Central memory CD8-positive, alpha-beta T cell (primary cell): ENCODE results near the gene LTBR.
"Not testable (repeated sequence)": the region's sequence is repeated elsewhere in the genome, so short reads cannot be mapped to it uniquely, and the experiment has no call there.

Experiments
- ATAC-seq: fragments of 150-1000 bp; cut with Tn5 transposase; replicated peaks from 2 replicates; pipeline ENCODE4 v1.10.0; 2022; ENCODE audit warnings: mild to moderate bottlenecking, moderate FRiP score, moderate number of reproducible peaks; ENCODE audit not compliant: poor library complexity, severe bottlenecking; ENCODE audit errors: extremely low read depth
- DNase-seq, 2 donors: peaks; one replicate each; pipeline ENCODE4 v3.0.0; 2021; ENCODE audit warnings: low spot score in 2 of 2
- H3K27ac Mint-ChIP-seq: one replicate; pipeline ENCODE4 v1.8.0; 2022; ENCODE audit warnings: low read depth, mild to moderate bottlenecking, moderate library complexity, mixed read lengths
- H3K27me3 Mint-ChIP-seq: one replicate; pipeline ENCODE4 v1.8.0; 2022; ENCODE audit warnings: mixed read lengths
- H3K36me3 Mint-ChIP-seq: one replicate; pipeline ENCODE4 v1.8.0; 2022; ENCODE audit warnings: mild to moderate bottlenecking, moderate library complexity, mixed read lengths; ENCODE audit not compliant: insufficient read depth
- H3K4me1 Mint-ChIP-seq: one replicate; pipeline ENCODE4 v1.8.0; 2022; ENCODE audit warnings: mixed read lengths
- H3K4me3 Mint-ChIP-seq: one replicate; pipeline ENCODE4 v1.8.0; 2022; ENCODE audit warnings: mild to moderate bottlenecking, moderate library complexity, mixed read lengths
- H3K9me3 Mint-ChIP-seq: one replicate; pipeline ENCODE4 v1.8.0; 2022; ENCODE audit warnings: mixed read lengths

LTBR gene

GRCh38 chr12:6341417-6342139, 42.4 kb upstream of the LTBR start, which contains the start of gene TNFRSF1A:
Gene TNFRSF1A (minus strand): TSS chr12:6342076. CDS start chr12:6341814, 262 bp downstream.
- Mint-ChIP-seq H3K9me3 (no peaks in the 10 kb centered on the region), H3K27me3 (no peaks in the 10 kb centered on the region), H3K4me3 (no peak within 1 kb of the TSS), H3K4me1 (peaks cover 45% of the 10 kb centered on the region), H3K27ac (no peak within 1 kb of the TSS), H3K36me3 (peaks cover 6% of the 10 kb centered on the region)
- ATAC-seq (no peak), DNase-seq (no peak)

GRCh38 chr12:6342140-6342889, 41.6 kb upstream of the LTBR start:
- no peaks in the 10 kb centered on the region for H3K27me3 Mint-ChIP-seq

GRCh38 chr12:6343518-6343917, 40.4 kb upstream of the LTBR start:
- DNase-seq (no peak), ATAC-seq (no peak)
- Mint-ChIP-seq H3K4me3 (no peak overlapping the region), H3K36me3 (peaks cover 6% of the 10 kb centered on the region), H3K27ac (no peak overlapping the region), H3K4me1 (peaks cover 52% of the 10 kb centered on the region), H3K9me3 (no peaks in the 10 kb centered on the region), H3K27me3 (no peaks in the 10 kb centered on the region)

More at GRCh38 chr12:6342140-6342889, 41.6 kb upstream of the LTBR start:
- peaks cover 52% of the 10 kb centered on the region for H3K4me1 Mint-ChIP-seq
- no peak overlapping the region for H3K27ac Mint-ChIP-seq
- H3K36me3 Mint-ChIP-seq: peaks cover 6% of the 10 kb centered on the region
- ATAC-seq (no peak), DNase-seq (no peak)
- H3K4me3 Mint-ChIP-seq: no peak overlapping the region
- H3K9me3 Mint-ChIP-seq: no peaks in the 10 kb centered on the region

GRCh38 chr12:6344101-6344660, 39.8 kb upstream of the LTBR start:
- peaks cover 52% of the 10 kb centered on the region for H3K4me1 Mint-ChIP-seq
- H3K27me3 Mint-ChIP-seq, H3K36me3 Mint-ChIP-seq, H3K4me3 Mint-ChIP-seq, H3K9me3 Mint-ChIP-seq, H3K27ac Mint-ChIP-seq, ATAC-seq, DNase-seq: not testable (repeated sequence)

GRCh38 chr12:6345319-6346091, 38.5 kb upstream of the LTBR start:
- peaks cover 52% of the 10 kb centered on the region for H3K4me1 Mint-ChIP-seq
- H3K4me3 Mint-ChIP-seq: peak overlapping the region; percentile 39
- no peaks in the 10 kb centered on the region for H3K27me3 Mint-ChIP-seq
- ATAC-seq (peak; percentile 46), DNase-seq (no peak)
- peaks cover 6% of the 10 kb centered on the region for H3K36me3 Mint-ChIP-seq
- peak overlapping the region; percentile 85 for H3K27ac Mint-ChIP-seq
- H3K9me3 Mint-ChIP-seq: no peaks in the 10 kb centered on the region

- Mint-ChIP-seq H3K27ac (no peak overlapping the region), H3K4me3 (peak overlapping the region; percentile 39), H3K36me3 (peaks cover 6% of the 10 kb centered on the region), H3K4me1 (peaks cover 52% of the 10 kb centered on the region), H3K27me3 (no peaks in the 10 kb centered on the region), H3K9me3 (no peaks in the 10 kb centered on the region)
- ATAC-seq: no peak
- DNase-seq: no peak
Observed at GRCh38 chr12:6346235-6346832, 37.6 kb upstream of the LTBR start.

GRCh38 chr12:6346942-6347341, 37.0 kb upstream of the LTBR start:
- H3K36me3 Mint-ChIP-seq: peaks cover 2% of the 10 kb centered on the region
- H3K27ac Mint-ChIP-seq: no peak overlapping the region
- peaks cover 48% of the 10 kb centered on the region for H3K4me1 Mint-ChIP-seq
- ATAC-seq (no peak), DNase-seq (no peak)
- no peaks in the 10 kb centered on the region for H3K9me3 Mint-ChIP-seq
- H3K4me3 Mint-ChIP-seq: no peak overlapping the region
- H3K27me3 Mint-ChIP-seq: no peaks in the 10 kb centered on the region

GRCh38 chr12:6347367-6348338, 36.3 kb upstream of the LTBR start:
- ATAC-seq (no peak), DNase-seq (no peak)
- H3K36me3 Mint-ChIP-seq: peaks cover 2% of the 10 kb centered on the region
- H3K27ac Mint-ChIP-seq: no peak overlapping the region
- H3K4me3 Mint-ChIP-seq: no peak overlapping the region
- peaks cover 45% of the 10 kb centered on the region for H3K4me1 Mint-ChIP-seq
- no peaks in the 10 kb centered on the region for H3K27me3 Mint-ChIP-seq
- no peaks in the 10 kb centered on the region for H3K9me3 Mint-ChIP-seq

- no peaks in the 10 kb centered on the region for H3K9me3 Mint-ChIP-seq
Observed at GRCh38 chr12:6351622-6352021, 32.3 kb upstream of the LTBR start.

GRCh38 chr12:6352193-6353173, 31.5 kb upstream of the LTBR start:
- Mint-ChIP-seq H3K27me3 (no peaks in the 10 kb centered on the region), H3K27ac (no peak overlapping the region), H3K4me3 (no peak overlapping the region), H3K4me1 (peaks cover 31% of the 10 kb centered on the region), H3K36me3 (no peaks in the 10 kb centered on the region), H3K9me3 (no peaks in the 10 kb centered on the region)
- ATAC-seq (no peak), DNase-seq (no peak)

More at GRCh38 chr12:6351622-6352021, 32.3 kb upstream of the LTBR start:
- DNase-seq: no peak
- no peaks in the 10 kb centered on the region for H3K27me3 Mint-ChIP-seq
- peaks cover 34% of the 10 kb centered on the region for H3K4me1 Mint-ChIP-seq
- no peak overlapping the region for H3K27ac Mint-ChIP-seq
- no peaks in the 10 kb centered on the region for H3K36me3 Mint-ChIP-seq
- no peak overlapping the region for H3K4me3 Mint-ChIP-seq
- no peak for ATAC-seq
